CD4-positive, alpha-beta T cell treated with Interleukin-4 for 1 hour (primary cell): ENCODE data around the gene HPRT1.

Experiments
- DNase-seq, 2 donors: peaks; one replicate each; pipeline ENCODE4 v3.0.0-alpha.2; 2020 to 2022

Gene HPRT1

GRCh38 chrX:134478374-134478773 lies 18.4 kb downstream of the HPRT1 start:
- DNase-seq = no peak

GRCh38 chrX:134480061-134480460 lies 20.1 kb downstream of the HPRT1 start:
- no peak for DNase-seq

GRCh38 chrX:134481339-134481738 lies 21.4 kb downstream of the HPRT1 start:
- DNase-seq = no peak

- DNase-seq = no peak
Measured at GRCh38 chrX:134482371-134482770, 22.4 kb downstream of the HPRT1 start.

GRCh38 chrX:134484039-134484438 lies 24.1 kb downstream of the HPRT1 start:
- peak in 1 of 2 donors; percentile 50 for DNase-seq

- no peak for DNase-seq
Measured at GRCh38 chrX:134501941-134502340, 42.0 kb downstream of the HPRT1 start.

GRCh38 chrX:134502686-134503085 lies 42.7 kb downstream of the HPRT1 start:
- DNase-seq = no peak

- DNase-seq = no peak
Measured at GRCh38 chrX:134512566-134512965, 52.6 kb downstream of the HPRT1 start.

- no peak for DNase-seq
Measured at GRCh38 chrX:134513091-134513490, 53.1 kb downstream of the HPRT1 start.

GRCh38 chrX:134520860-134521390 lies 61.0 kb downstream of the HPRT1 start:
- DNase-seq = no peak

GRCh38 chrX:134524181-134524580 lies 64.2 kb downstream of the HPRT1 start:
- no peak for DNase-seq

- no peak for DNase-seq
Measured at GRCh38 chrX:134525086-134525792, 65.3 kb downstream of the HPRT1 start.

GRCh38 chrX:134526399-134526798 lies 66.4 kb downstream of the HPRT1 start:
- no peak for DNase-seq

- DNase-seq = no peak
Measured at GRCh38 chrX:134528960-134529359, 69.0 kb downstream of the HPRT1 start.

- DNase-seq = no peak
Measured at GRCh38 chrX:134529481-134529880, 69.5 kb downstream of the HPRT1 start.

GRCh38 chrX:134530845-134531244 lies 70.9 kb downstream of the HPRT1 start:
- no peak for DNase-seq

- DNase-seq = no peak
Measured at GRCh38 chrX:134533352-134533751, 73.4 kb downstream of the HPRT1 start.

GRCh38 chrX:134533952-134534351 lies 74.0 kb downstream of the HPRT1 start:
- DNase-seq = no peak

GRCh38 chrX:134537179-134537955 lies 77.4 kb downstream of the HPRT1 start:
- DNase-seq = no peak

- no peak for DNase-seq
Measured at GRCh38 chrX:134538316-134538715, 78.4 kb downstream of the HPRT1 start.

GRCh38 chrX:134541906-134542305 lies 81.9 kb downstream of the HPRT1 start:
- no peak for DNase-seq

- DNase-seq = no peak
Measured at GRCh38 chrX:134542485-134542884, 82.5 kb downstream of the HPRT1 start.

- no peak for DNase-seq
Measured at GRCh38 chrX:134543288-134543687, 83.3 kb downstream of the HPRT1 start.

GRCh38 chrX:134544135-134544512 lies 84.2 kb downstream of the HPRT1 start:
- DNase-seq = no peak
